BJ (cell line): Measurements from ENCODE around the gene CNTN5. TPM values are rescaled to one million over a fixed set of nuclear protein-coding genes. Genes with fewer than 3 reads are reported as not detected.

Source experiments
- CTCF ChIA-PET: fragments of 350-600 bp; formaldehyde crosslinking; extraction: SDS; loops from one replicate; lab custom pipeline; 2021; ENCODE audit warnings: antibody characterized with exemption, inconsistent platforms; lab: Yijun Ruan, JAX
- POLR2A ChIA-PET: fragments of 300-600 bp; sonication (Branson Sonifier 250); formaldehyde crosslinking; extraction: SDS; loops from one replicate; lab custom pipeline; 2021; ENCODE audit warnings: antibody characterized with exemption; lab: Charles Lee
- DNase-seq: peaks from one replicate; pipeline ENCODE4 v3.0.0-alpha.2; 2011; ENCODE audit warnings: low read depth
- H3K27me3 ChIP-seq: 2 replicates; pipeline ENCODE4 v1.6.0; 2011; ENCODE audit warnings: low read length; ENCODE audit not compliant: control insufficient read depth, insufficient read depth
- H3K36me3 ChIP-seq: 2 replicates; pipeline ENCODE4 v1.5.1; 2011; ENCODE audit warnings: low read length; ENCODE audit not compliant: control insufficient read depth, insufficient read depth
- H3K4me3 ChIP-seq: 2 replicates; pipeline ENCODE4 v1.5.1; 2011; ENCODE audit warnings: low read depth, mild to moderate bottlenecking, control low read depth, low read length
- CTCF ChIP-seq: IDR thresholded peaks from 2 replicates; pipeline ENCODE4 v1.5.1; 2011; ENCODE audit warnings: low read depth, mild to moderate bottlenecking, control low read depth, inconsistent platforms, low read length, moderate library complexity; ENCODE audit not compliant: insufficient read depth
- polyA plus RNA-seq: library from polyadenylated mRNA; depleted of rRNA; stranded (reverse); fragments of >200 nt; gene quantifications from 2 replicates; pipeline ENCODE4 v1.2.3, GENCODE V29; 2011

The CNTN5 gene
- polyA plus RNA-seq, 1 experiment: not detected

GRCh38 chr11:99593197-99593596 lies 572.4 kb downstream of the CNTN5 start:
- ChIA-PET CTCF (no interaction called here), POLR2A (no interaction called here)
- H3K27me3 ChIP-seq: no peaks in the 10 kb centered on the region
- H3K4me3 ChIP-seq: no peak overlapping the region
- no peak for TF ChIP-seq CTCF
- H3K36me3 ChIP-seq: no peaks in the 10 kb centered on the region
- no peak for DNase-seq

GRCh38 chr11:99601179-99601578 lies 580.4 kb downstream of the CNTN5 start:
- ChIA-PET CTCF (no interaction called here), POLR2A (no interaction called here)
- no peak for DNase-seq
- Histone ChIP-seq H3K36me3 (no peaks in the 10 kb centered on the region), H3K4me3 (no peak overlapping the region), H3K27me3 (no peaks in the 10 kb centered on the region)
- no peak for TF ChIP-seq CTCF

GRCh38 chr11:99614352-99614751 lies 593.6 kb downstream of the CNTN5 start:
- ChIA-PET POLR2A (no interaction called here), CTCF (no interaction called here)
- Histone ChIP-seq H3K36me3 (no peaks in the 10 kb centered on the region), H3K27me3 (no peaks in the 10 kb centered on the region), H3K4me3 (no peak overlapping the region)
- DNase-seq: no peak
- TF ChIP-seq CTCF: no peak

GRCh38 chr11:99630629-99631028 lies 609.9 kb downstream of the CNTN5 start:
- Histone ChIP-seq H3K4me3 (no peak overlapping the region), H3K27me3 (no peaks in the 10 kb centered on the region), H3K36me3 (no peaks in the 10 kb centered on the region)
- ChIA-PET CTCF (no interaction called here), POLR2A (no interaction called here)
- no peak for DNase-seq
- TF ChIP-seq CTCF: no peak

GRCh38 chr11:99631618-99632017 lies 610.9 kb downstream of the CNTN5 start:
- no peaks in the 10 kb centered on the region for H3K27me3 ChIP-seq
- no peaks in the 10 kb centered on the region for H3K36me3 ChIP-seq
- DNase-seq: no peak
- TF ChIP-seq CTCF: no peak
- CTCF ChIA-PET: no interaction called here
- POLR2A ChIA-PET: no interaction called here
- no peak overlapping the region for H3K4me3 ChIP-seq
